Mesodermal cell (in vitro differentiated cells): Measurements from ENCODE around the gene TKTL1. TPM values are rescaled to one million over a fixed set of nuclear protein-coding genes. Genes with fewer than 3 reads are reported as not detected.
"Not testable (repeated sequence)": the region's sequence is repeated elsewhere in the genome, so short reads cannot be mapped to it uniquely, and the experiment has no call there.

Experiments used
- H3K27ac ChIP-seq: 2 replicates; pipeline ENCODE4 v1.7.0; 2013; ENCODE audit warnings: mild to moderate bottlenecking, low read depth, low read length, moderate library complexity; ENCODE audit not compliant: severe bottlenecking
- H3K36me3 ChIP-seq: 2 replicates; pipeline ENCODE4 v1.7.1; 2013; ENCODE audit warnings: mild to moderate bottlenecking, low read length, moderate library complexity; ENCODE audit not compliant: control insufficient read depth, insufficient read depth
- H3K4me1 ChIP-seq: one replicate; pipeline ENCODE4 v1.7.1; 2013; ENCODE audit warnings: mild to moderate bottlenecking, low read length; ENCODE audit not compliant: insufficient read depth, control insufficient read depth, poor library complexity, severe bottlenecking
- H3K4me3 ChIP-seq: 2 replicates; pipeline ENCODE4 v1.7.0; 2013; ENCODE audit warnings: low read length, control low read depth, mild to moderate bottlenecking; ENCODE audit not compliant: insufficient read depth, poor library complexity, severe bottlenecking; ENCODE audit errors: extremely low read depth
- H3K9me3 ChIP-seq: 2 replicates; pipeline ENCODE4 v1.7.1; 2013; ENCODE audit warnings: mild to moderate bottlenecking, low read length, moderate library complexity; ENCODE audit not compliant: control insufficient read depth
- WGBS, 2 experiments: methylation state at CpG; one replicate each; pipeline ENCODE4 v1.1.5; 2013; ENCODE audit warnings: missing lambda C conversion rate in 2 of 2; ENCODE audit not compliant: insufficient coverage in 2 of 2; 5-methylcytosine and 5-hydroxymethylcytosine counted together
- polyA plus RNA-seq, 2 experiments: library from polyadenylated mRNA; stranded (reverse); fragments of 50-300 nt; gene quantifications; one replicate each; pipeline ENCODE4 v1.2.3, GENCODE V29; 2013

Gene TKTL1, protein sequence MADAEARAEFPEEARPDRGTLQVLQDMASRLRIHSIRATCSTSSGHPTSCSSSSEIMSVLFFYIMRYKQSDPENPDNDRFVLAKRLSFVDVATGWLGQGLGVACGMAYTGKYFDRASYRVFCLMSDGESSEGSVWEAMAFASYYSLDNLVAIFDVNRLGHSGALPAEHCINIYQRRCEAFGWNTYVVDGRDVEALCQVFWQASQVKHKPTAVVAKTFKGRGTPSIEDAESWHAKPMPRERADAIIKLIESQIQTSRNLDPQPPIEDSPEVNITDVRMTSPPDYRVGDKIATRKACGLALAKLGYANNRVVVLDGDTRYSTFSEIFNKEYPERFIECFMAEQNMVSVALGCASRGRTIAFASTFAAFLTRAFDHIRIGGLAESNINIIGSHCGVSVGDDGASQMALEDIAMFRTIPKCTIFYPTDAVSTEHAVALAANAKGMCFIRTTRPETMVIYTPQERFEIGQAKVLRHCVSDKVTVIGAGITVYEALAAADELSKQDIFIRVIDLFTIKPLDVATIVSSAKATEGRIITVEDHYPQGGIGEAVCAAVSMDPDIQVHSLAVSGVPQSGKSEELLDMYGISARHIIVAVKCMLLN
- polyA plus RNA-seq (2013, experiment 1 of 2) = 0.37 TPM
- polyA plus RNA-seq (2013, experiment 2 of 2) = 0.40 TPM

DNA sequence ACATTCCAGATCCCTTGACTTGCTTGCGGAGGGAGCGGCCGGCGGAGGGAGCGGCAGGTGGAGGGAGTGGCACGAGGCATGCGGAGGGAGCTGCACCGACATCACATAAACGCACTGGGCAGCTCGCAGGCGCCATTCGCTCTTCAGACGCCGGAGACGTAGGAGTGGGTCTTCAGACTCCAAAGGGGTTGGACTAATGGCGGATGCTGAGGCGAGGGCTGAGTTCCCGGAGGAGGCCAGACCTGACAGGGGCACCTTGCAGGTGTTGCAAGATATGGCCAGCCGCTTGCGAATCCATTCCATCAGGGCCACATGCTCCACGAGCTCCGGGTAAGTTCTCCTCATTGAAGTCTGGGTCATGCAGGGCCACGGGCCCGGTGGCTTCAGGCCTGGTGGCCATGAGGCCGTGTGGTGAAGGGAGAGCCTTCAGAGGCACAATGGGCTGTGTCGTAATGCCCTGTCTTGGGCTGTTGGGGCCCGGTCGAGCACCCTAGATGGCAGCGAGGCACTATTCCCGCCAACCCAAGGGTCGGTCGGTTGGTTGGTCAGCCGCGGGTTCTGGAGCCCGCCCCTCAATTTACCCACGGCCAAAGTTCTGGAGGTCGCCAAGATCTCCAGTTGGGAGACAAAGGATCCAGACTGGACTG is at the start of gene TKTL1:
TSS of gene TKTL1 (plus strand) at position 132 of the 647 bp plus-strand sequence. CDS start at position 197, 65 bp downstream.
- H3K27ac ChIP-seq = no peak within 1 kb of the TSS
- H3K4me1 ChIP-seq = no peaks in the 10 kb centered on the region
- WGBS, 2 experiments = 96 to 97% methylated on average over 10 to 31 of the region's 37 CpGs
- no peaks in the 10 kb centered on the region for H3K36me3 ChIP-seq
- H3K9me3 ChIP-seq = no peaks in the 10 kb centered on the region
- H3K4me3 ChIP-seq = no peak within 1 kb of the TSS

- H3K36me3 ChIP-seq, H3K9me3 ChIP-seq, H3K4me3 ChIP-seq, H3K4me1 ChIP-seq, H3K27ac ChIP-seq: not testable (repeated sequence)
- no CpG with 5 or more reads among the region's 17 CpGs for WGBS, 2 experiments
These were observed 48.1 kb upstream of the TKTL1 start for GRCh38 chrX:154247377-154248045.

GRCh38 chrX:154248076-154248475 is 47.5 kb upstream of the TKTL1 start:
- not testable (repeated sequence) for H3K4me3 ChIP-seq, H3K36me3 ChIP-seq, H3K27ac ChIP-seq, H3K4me1 ChIP-seq, H3K9me3 ChIP-seq
- no CpG with 5 or more reads among the region's 10 CpGs for WGBS, 2 experiments

DNA sequence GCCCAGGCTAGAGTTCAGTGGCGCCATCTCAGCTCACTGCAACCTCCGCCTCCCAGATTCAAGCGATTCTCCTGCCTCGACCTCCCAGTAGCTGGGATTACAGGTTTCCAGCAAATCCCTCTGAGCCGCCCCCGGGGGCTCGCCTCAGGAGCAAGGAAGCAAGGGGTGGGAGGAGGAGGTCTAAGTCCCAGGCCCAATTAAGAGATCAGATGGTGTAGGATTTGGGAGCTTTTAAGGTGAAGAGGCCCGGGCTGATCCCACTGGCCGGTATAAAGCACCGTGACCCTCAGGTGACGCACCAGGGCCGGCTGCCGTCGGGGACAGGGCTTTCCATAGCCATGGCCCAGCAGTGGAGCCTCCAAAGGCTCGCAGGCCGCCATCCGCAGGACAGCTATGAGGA is 38.3 kb upstream of the TKTL1 start, which contains the start of gene OPN1MW3:
TSS of gene OPN1MW3 (plus strand) at position 301 of the 400 bp plus-strand sequence. CDS start at position 339, 38 bp downstream.
- not testable (repeated sequence) for H3K4me1 ChIP-seq, H3K36me3 ChIP-seq, H3K9me3 ChIP-seq, H3K4me3 ChIP-seq, H3K27ac ChIP-seq
- no CpG with 5 or more reads among the region's 17 CpGs for WGBS, 2 experiments

DNA sequence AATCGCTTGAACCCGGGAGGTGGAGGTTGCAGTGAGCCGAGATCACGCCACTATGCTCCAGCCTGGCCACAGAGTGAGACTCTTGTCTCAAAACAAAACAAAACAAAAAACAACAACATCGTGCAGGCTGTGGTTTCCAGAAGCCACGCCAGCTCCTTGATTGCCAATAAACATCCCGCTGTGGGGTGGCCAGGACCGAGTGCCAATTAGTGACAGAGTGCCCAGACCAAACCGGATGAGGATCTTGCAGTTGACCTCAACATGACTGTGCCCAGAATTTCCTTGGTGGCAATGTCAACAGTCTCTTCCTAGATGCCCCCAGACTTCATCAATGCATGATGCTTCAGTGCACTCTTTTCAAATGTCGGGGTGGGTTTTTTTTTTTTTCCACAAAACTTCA is 36.9 kb upstream of the TKTL1 start:
- no CpG with 5 or more reads among the region's 10 CpGs for WGBS, 2 experiments
- not testable (repeated sequence) for H3K36me3 ChIP-seq, H3K9me3 ChIP-seq

GRCh38 chrX:154263072-154263471 is 32.5 kb upstream of the TKTL1 start:
- H3K36me3 ChIP-seq, H3K4me1 ChIP-seq, H3K4me3 ChIP-seq, H3K9me3 ChIP-seq, H3K27ac ChIP-seq: not testable (repeated sequence)
- WGBS, 2 experiments = no CpG with 5 or more reads among the region's 6 CpGs

More for the DNA sequence above, 36.9 kb upstream of the TKTL1 start:
- H3K27ac ChIP-seq, H3K4me1 ChIP-seq, H3K4me3 ChIP-seq: not testable (repeated sequence)

DNA sequence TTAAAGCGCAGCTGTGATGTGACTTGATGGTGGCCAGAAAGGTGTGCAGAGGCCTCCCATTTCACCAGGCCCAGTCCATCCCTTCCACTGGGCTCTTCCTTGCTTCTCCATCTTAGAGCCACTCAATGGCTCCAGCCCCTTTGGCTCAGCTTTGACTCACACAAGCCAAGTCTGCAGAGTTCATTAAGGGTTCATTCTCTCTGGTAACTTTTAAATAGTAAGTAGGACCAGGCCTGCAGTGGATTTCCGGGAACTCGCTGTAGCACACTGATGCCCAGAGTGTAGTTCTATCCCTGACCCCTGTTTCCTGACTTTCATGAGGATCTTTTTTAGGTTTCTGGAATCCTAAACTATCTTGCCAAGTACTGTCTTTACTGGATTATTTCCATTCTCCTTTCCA is 26.4 kb upstream of the TKTL1 start:
- WGBS, 2 experiments = no CpG with 5 or more reads among the region's 3 CpGs

DNA sequence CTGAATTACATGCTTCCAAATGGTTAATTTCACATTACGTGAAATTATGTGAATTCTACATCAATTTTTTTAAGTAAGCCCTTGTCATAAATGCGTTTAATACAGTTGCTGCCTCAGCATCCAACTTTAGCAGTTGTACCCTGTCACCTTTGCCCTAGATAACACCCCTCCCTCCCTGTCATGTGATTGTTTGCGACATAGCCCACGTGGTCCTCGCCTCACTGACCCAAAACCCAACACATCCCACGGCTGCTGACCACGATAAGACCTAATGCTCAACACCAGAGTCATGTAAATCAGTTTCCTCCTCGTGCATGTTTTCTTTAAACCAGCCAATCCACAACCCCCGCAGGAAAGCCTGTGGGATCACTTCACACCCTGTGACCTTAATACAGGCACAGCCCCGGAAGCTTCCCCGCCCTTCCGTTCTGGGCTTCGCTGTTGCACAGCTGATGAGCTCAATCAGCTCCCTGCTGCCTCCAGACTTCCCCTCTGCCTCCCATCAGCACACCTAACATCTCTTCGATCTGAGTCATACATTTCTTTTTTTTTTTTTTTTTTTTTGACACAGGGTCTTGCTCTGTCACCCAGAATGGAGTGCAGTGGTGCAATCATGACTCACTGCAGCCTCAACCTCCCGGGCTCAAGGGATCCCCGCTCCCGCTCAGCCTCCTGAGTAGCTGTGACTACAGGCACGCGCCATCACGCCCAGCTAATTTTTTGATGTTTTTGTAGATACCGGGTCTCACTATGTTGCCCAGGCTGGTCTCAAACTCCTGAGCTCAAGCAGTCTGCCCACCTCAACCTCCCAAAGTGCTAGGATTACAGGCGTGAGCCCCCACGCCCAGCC is 10.9 kb upstream of the TKTL1 start:
- WGBS, 2 experiments = no CpG with 5 or more reads among the region's 23 CpGs
- H3K9me3 ChIP-seq, H3K36me3 ChIP-seq, H3K4me3 ChIP-seq, H3K4me1 ChIP-seq, H3K27ac ChIP-seq: not testable (repeated sequence)

More for the DNA sequence above, 26.4 kb upstream of the TKTL1 start:
- not testable (repeated sequence) for H3K4me1 ChIP-seq, H3K4me3 ChIP-seq, H3K9me3 ChIP-seq, H3K36me3 ChIP-seq, H3K27ac ChIP-seq

DNA sequence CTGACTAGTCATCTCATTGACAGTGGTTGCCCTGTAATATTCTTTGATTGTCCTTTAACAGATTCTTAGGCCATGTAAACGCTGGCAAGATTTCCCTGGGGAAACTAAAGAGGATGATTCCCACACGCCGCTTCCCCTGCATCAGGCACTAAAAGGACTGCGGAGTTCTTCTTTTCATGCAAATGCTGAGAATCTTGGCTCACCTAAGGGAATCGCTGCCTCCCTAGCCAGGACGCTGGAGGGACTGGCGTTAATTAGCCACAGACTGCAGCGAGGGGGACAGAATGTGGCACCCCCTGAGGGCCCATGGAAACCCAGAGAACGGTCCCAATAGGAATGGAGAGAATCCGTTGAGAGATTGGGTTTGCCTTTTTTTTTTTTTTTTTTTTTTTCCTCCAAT is 9.2 kb upstream of the TKTL1 start:
- H3K4me3 ChIP-seq, H3K36me3 ChIP-seq, H3K4me1 ChIP-seq, H3K9me3 ChIP-seq, H3K27ac ChIP-seq: not testable (repeated sequence)
- no CpG with 5 or more reads among the region's 10 CpGs for WGBS, 2 experiments
